Endothelial cell (in vitro differentiated cells): Measurements from ENCODE around the gene DHRS7C. TPM values are rescaled to one million over a fixed set of nuclear protein-coding genes. Genes with fewer than 3 reads are reported as not detected.

Experiments used
- DNase-seq: peaks from one replicate; pipeline ENCODE4 v3.0.0; 2021; ENCODE audit warnings: low spot score
- H3K27ac Mint-ChIP-seq: one replicate; pipeline ENCODE4 v1.8.0; 2021; ENCODE audit warnings: mixed read lengths, inconsistent platforms; ENCODE audit not compliant: unreplicated experiment
- H3K27me3 Mint-ChIP-seq: one replicate; pipeline ENCODE4 v1.8.0; 2021; ENCODE audit warnings: mild to moderate bottlenecking, moderate library complexity, mixed read lengths, inconsistent platforms; ENCODE audit not compliant: unreplicated experiment
- H3K36me3 Mint-ChIP-seq: one replicate; pipeline ENCODE4 v1.8.0; 2021; ENCODE audit warnings: mild to moderate bottlenecking, low read depth, mixed read lengths, inconsistent platforms; ENCODE audit not compliant: unreplicated experiment
- H3K4me1 Mint-ChIP-seq: one replicate; pipeline ENCODE4 v1.8.0; 2021; ENCODE audit warnings: mild to moderate bottlenecking, mixed read lengths, inconsistent platforms; ENCODE audit not compliant: unreplicated experiment
- H3K4me3 Mint-ChIP-seq: one replicate; pipeline ENCODE4 v1.8.0; 2021; ENCODE audit warnings: mild to moderate bottlenecking, mixed read lengths, inconsistent platforms; ENCODE audit not compliant: unreplicated experiment
- H3K9me3 Mint-ChIP-seq: one replicate; pipeline ENCODE4 v1.8.0; 2021; ENCODE audit warnings: mixed read lengths, inconsistent platforms; ENCODE audit not compliant: unreplicated experiment
- total RNA-seq: library from RNA; stranded (reverse); fragmentation: NEBNext Ultra II Directional; extraction: Animal tissue kit (Norgen Biotek cat#: 25700); gene quantifications from one replicate; pipeline ENCODE4 v1.2.1, GENCODE V29; 2021; ENCODE audit not compliant: unreplicated experiment
- TF ChIP-seq, protein P1 (sequence below): fragments of 200-600 bp; sonication (generic); IDR thresholded peaks from one replicate; pipeline ENCODE4 v1.5.0; 2021; ENCODE audit warnings: antibody characterized with exemption; ENCODE audit not compliant: unreplicated experiment

DHRS7C gene
- total RNA-seq, 1 donor from 2014 or later, result 0.31 TPM

DNA sequence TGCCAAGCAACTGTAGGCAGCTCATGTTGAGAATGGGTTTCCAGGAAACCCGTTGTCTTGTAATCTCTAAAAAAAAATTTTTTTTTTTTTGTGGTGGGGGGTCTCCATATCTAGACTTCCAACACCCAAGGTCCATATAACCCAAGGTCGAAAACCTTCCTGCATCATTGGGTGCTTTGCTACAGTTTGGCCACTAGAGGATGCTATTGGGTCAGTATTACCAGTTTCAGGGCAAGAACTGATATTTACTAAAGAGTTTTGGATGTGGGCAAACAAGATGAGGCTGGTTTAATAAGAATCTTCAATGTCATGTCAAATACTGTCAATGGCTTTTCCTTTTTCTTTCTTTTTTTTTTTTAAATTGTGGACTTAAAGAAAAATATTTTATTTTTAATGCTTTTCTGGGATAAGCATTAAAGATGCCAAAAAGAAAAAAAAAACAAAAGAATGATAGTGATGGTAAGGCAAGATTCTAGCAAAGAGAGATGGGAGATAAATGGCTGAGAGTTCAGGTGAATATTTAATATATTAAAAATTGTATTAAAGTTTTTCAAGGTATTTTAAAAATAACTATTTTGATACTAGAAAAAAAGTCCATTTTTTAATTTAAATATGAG, 62.2 kb downstream of the DHRS7C start:
- Mint-ChIP-seq H3K9me3 (no peaks in the 10 kb centered on the region), H3K36me3 (no peaks in the 10 kb centered on the region), H3K27ac (no peak overlapping the region), H3K4me3 (no peak overlapping the region), H3K27me3 (peaks cover 2% of the 10 kb centered on the region), H3K4me1 (no peaks in the 10 kb centered on the region)
- TF ChIP-seq, protein P1, sequence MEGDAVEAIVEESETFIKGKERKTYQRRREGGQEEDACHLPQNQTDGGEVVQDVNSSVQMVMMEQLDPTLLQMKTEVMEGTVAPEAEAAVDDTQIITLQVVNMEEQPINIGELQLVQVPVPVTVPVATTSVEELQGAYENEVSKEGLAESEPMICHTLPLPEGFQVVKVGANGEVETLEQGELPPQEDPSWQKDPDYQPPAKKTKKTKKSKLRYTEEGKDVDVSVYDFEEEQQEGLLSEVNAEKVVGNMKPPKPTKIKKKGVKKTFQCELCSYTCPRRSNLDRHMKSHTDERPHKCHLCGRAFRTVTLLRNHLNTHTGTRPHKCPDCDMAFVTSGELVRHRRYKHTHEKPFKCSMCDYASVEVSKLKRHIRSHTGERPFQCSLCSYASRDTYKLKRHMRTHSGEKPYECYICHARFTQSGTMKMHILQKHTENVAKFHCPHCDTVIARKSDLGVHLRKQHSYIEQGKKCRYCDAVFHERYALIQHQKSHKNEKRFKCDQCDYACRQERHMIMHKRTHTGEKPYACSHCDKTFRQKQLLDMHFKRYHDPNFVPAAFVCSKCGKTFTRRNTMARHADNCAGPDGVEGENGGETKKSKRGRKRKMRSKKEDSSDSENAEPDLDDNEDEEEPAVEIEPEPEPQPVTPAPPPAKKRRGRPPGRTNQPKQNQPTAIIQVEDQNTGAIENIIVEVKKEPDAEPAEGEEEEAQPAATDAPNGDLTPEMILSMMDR, result peak; percentile 98
- peak; percentile 26 for DNase-seq

DNA sequence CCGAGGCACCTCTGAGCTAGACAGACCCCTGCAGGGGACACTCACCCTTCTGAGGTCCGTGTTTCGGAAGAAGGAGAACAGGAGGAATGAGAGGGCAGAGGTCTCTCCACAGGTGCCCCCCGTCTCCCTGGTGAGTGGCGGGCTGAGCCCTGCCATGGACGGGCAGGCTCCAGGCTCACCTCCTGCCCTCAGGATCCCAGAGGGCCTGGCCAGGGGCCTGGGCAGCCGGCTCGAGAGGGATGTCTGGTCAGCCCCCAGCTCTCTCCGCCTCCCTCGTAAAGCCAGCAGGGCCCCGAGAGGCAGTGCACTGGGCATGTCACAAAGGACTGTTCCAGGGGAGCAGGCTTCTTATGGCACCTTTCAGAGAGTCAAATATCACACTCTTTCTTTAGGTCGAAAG, 62.8 kb downstream of the DHRS7C start:
- no peaks in the 10 kb centered on the region for H3K4me1 Mint-ChIP-seq
- H3K4me3 Mint-ChIP-seq, result no peak overlapping the region
- no peaks in the 10 kb centered on the region for H3K9me3 Mint-ChIP-seq
- H3K27me3 Mint-ChIP-seq, result no peaks in the 10 kb centered on the region
- H3K36me3 Mint-ChIP-seq, result no peaks in the 10 kb centered on the region
- no peak for DNase-seq
- TF ChIP-seq, protein P1, result no peak
- H3K27ac Mint-ChIP-seq, result no peak overlapping the region

DNA sequence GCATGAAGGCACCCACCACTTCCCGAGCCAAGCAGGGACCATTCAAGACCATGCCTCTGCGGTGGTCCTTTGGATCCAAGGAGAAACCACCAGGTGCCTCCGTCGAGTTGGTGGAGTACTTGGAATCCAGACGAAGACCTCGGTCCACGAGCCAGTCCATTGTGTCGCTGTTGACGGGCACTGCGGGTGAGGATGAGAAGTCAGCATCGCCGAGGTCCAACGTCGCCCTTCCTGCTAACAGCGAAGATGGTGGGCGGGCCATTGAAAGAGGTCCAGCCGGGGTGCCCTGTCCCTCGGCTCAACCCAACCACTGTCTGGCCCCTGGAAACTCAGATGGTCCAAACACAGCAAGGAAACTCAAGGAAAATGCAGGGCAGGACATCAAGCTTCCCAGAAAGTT, 63.4 kb downstream of the DHRS7C start:
- Mint-ChIP-seq H3K4me1 (no peaks in the 10 kb centered on the region), H3K27ac (no peak overlapping the region), H3K4me3 (no peak overlapping the region), H3K36me3 (no peaks in the 10 kb centered on the region), H3K27me3 (no peaks in the 10 kb centered on the region), H3K9me3 (no peaks in the 10 kb centered on the region)
- DNase-seq, result no peak
- TF ChIP-seq, protein P1, result no peak

DNA sequence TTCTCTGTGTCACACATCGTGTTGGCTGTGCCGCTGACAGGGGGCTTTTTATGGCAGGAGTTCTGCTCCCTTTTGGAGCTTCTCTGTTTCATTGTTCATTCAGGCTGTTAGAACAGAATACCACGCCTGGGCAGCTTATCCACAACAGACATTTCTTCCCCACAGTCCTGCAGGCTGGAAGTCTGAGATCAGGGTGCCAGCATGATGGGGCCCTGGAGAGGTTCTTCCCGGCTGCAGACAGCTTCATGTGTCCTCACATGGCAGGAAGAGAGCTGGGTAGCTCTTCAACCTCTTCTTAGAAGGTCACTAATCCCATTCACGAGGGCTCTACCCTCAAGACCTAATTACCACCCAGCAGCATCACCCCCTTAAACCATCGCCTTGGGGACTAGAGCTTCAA, 65.1 kb downstream of the DHRS7C start:
- TF ChIP-seq, protein P1, result no peak
- H3K36me3 Mint-ChIP-seq, result no peaks in the 10 kb centered on the region
- DNase-seq, result no peak
- no peaks in the 10 kb centered on the region for H3K27me3 Mint-ChIP-seq
- no peaks in the 10 kb centered on the region for H3K4me1 Mint-ChIP-seq
- H3K27ac Mint-ChIP-seq, result no peak overlapping the region
- no peaks in the 10 kb centered on the region for H3K9me3 Mint-ChIP-seq
- H3K4me3 Mint-ChIP-seq, result no peak overlapping the region

DNA sequence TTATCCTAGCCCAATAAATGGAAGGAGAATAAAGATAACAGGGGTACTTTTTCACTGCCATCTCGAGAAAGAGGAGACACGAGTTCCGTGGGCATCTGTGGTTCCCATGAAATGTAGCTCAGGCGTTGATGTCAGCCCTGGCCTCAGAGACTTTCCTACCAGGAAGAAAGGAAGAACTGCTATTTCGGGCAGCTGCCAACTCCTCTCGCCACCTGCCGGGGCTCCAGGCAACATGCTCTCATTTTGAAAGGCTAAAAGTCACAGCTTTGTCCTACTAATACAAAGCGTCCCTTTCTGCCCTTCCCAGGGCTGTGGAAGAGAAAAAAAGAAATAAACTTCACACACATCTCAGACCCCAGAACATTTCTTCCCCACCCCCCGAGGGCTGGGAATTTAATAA, 65.8 kb downstream of the DHRS7C start:
- Mint-ChIP-seq H3K27ac (no peak overlapping the region), H3K9me3 (no peaks in the 10 kb centered on the region), H3K36me3 (no peaks in the 10 kb centered on the region), H3K4me3 (no peak overlapping the region), H3K27me3 (no peaks in the 10 kb centered on the region), H3K4me1 (no peaks in the 10 kb centered on the region)
- DNase-seq, result no peak
- TF ChIP-seq, protein P1, result no peak

Other genes starting within 250 kb of the DHRS7C start
- 49.2 TPM for gene STX8, start 215.8 kb downstream of the DHRS7C start, total RNA-seq
- gene CFAP52, start 214.9 kb downstream of the DHRS7C start, total RNA-seq, result not detected
- gene USP43, start 146.1 kb downstream of the DHRS7C start, total RNA-seq, result 0.90 TPM
- not detected for gene GSG1L2, start 30.5 kb upstream of the DHRS7C start, total RNA-seq
- 0.15 TPM for gene GLP2R, start 34.3 kb upstream of the DHRS7C start, total RNA-seq
- not detected for gene RCVRN, start 113.7 kb upstream of the DHRS7C start, total RNA-seq